NCI-H1694 (cell line): Measurements from ENCODE around the gene CREBRF.
A peak's percentile ranks its signal among the peaks of the same experiment; 100 is the strongest.
"Not testable (repeated sequence)": the region's sequence is repeated elsewhere in the genome, so short reads cannot be mapped to it uniquely, and the experiment has no call there.

Source experiments
- DNase-seq: peaks from one replicate; lab custom pipeline; 2025; lab: John Stamatoyannopoulos, UW

Gene CREBRF

GRCh38 chr5:173055983-173056782 is at the start of gene CREBRF:
Gene CREBRF (plus strand): TSS chr5:173056352. CDS start chr5:173080776, 24,424 bp downstream.
- peak; percentile 79 for DNase-seq

- no peak for DNase-seq
Observed at GRCh38 chr5:173010021-173010420, 46.1 kb upstream of the CREBRF start.

- DNase-seq, result no peak
Observed at GRCh38 chr5:173010547-173011464, 45.3 kb upstream of the CREBRF start.

- DNase-seq, result no peak
Observed at GRCh38 chr5:173011566-173011965, 44.6 kb upstream of the CREBRF start.

- DNase-seq, result no peak
Observed at GRCh38 chr5:173012882-173013281, 43.3 kb upstream of the CREBRF start.

- no peak for DNase-seq
Observed at GRCh38 chr5:173014671-173015070, 41.5 kb upstream of the CREBRF start.

- no peak for DNase-seq
Observed at GRCh38 chr5:173015192-173015591, 41.0 kb upstream of the CREBRF start.

GRCh38 chr5:173015598-173016455 is 40.3 kb upstream of the CREBRF start:
- DNase-seq, result no peak

- no peak for DNase-seq
Observed at GRCh38 chr5:173016598-173017046, 39.5 kb upstream of the CREBRF start.

GRCh38 chr5:173017087-173017486 is 39.1 kb upstream of the CREBRF start:
- not testable (repeated sequence) for DNase-seq

GRCh38 chr5:173018358-173018757 is 37.8 kb upstream of the CREBRF start:
- no peak for DNase-seq

GRCh38 chr5:173020154-173020581 is 36.0 kb upstream of the CREBRF start:
- DNase-seq, result no peak

- no peak for DNase-seq
Observed at GRCh38 chr5:173020643-173021042, 35.5 kb upstream of the CREBRF start.

GRCh38 chr5:173025651-173026050 is 30.5 kb upstream of the CREBRF start:
- no peak for DNase-seq

GRCh38 chr5:173027905-173028304 is 28.2 kb upstream of the CREBRF start:
- no peak for DNase-seq

- DNase-seq, result no peak
Observed at GRCh38 chr5:173028811-173029327, 27.3 kb upstream of the CREBRF start.

GRCh38 chr5:173029499-173029921 is 26.6 kb upstream of the CREBRF start:
- DNase-seq, result no peak

- DNase-seq, result not testable (repeated sequence)
Observed at GRCh38 chr5:173032096-173032495, 24.1 kb upstream of the CREBRF start.

- DNase-seq, result no peak
Observed at GRCh38 chr5:173032730-173033129, 23.4 kb upstream of the CREBRF start.

- no peak for DNase-seq
Observed at GRCh38 chr5:173033923-173034322, 22.2 kb upstream of the CREBRF start.

GRCh38 chr5:173035904-173036707 is 20.0 kb upstream of the CREBRF start:
- DNase-seq, result no peak
